GM12878 (cell line): ENCODE measurements around the gene RAD23B. TPM values are rescaled to one million over a fixed set of nuclear protein-coding genes. Genes with fewer than 3 reads are reported as not detected.
A peak's percentile ranks its signal among the peaks of the same experiment; 100 is the strongest.

Experiments used
- BCL11A ChIP-seq: IDR thresholded peaks from 2 replicates; pipeline ENCODE4 v1.6.1; 2011; ENCODE audit warnings: low read depth, low read length
- EP300 ChIP-seq, 2 experiments: fragments of 150-350 bp in 1 of 2; IDR thresholded peaks; 2 replicates each; pipeline ENCODE4 v1.6.1; 2011 to 2012; ENCODE audit warnings: low read depth in 2 of 2, low read length in 2 of 2, borderline replicate concordance in 1 of 2, improper control_type of control experiment in 1 of 2, inconsistent platforms in 1 of 2; ENCODE audit not compliant: control insufficient read depth in 1 of 2
- JUND ChIP-seq: IDR thresholded peaks from 2 replicates; pipeline ENCODE4 v1.6.1; 2012; ENCODE audit warnings: low read depth, mild to moderate bottlenecking, low read length, improper control_type of control experiment, moderate library complexity
- KDM1A ChIP-seq: fragments of 200-600 bp; sonication (generic); IDR thresholded peaks from 2 replicates; pipeline ENCODE4 v1.6.1; 2016; ENCODE audit warnings: borderline replicate concordance
- MYB ChIP-seq: fragments of 150-350 bp; IDR thresholded peaks from 2 replicates; pipeline ENCODE4 v1.6.1; 2014; ENCODE audit warnings: mild to moderate bottlenecking, low read depth, low read length, borderline replicate concordance
- NBN ChIP-seq: fragments of 450-650 bp; IDR thresholded peaks from 2 replicates; pipeline ENCODE4 v1.6.1; 2016
- NFIC ChIP-seq: IDR thresholded peaks from 2 replicates; pipeline ENCODE4 v1.6.1; 2012; ENCODE audit warnings: low read depth, mild to moderate bottlenecking, inconsistent platforms, low read length, moderate library complexity
- NR2C1 ChIP-seq: fragments of 450-650 bp; IDR thresholded peaks from 2 replicates; pipeline ENCODE4 v1.6.1; 2017; ENCODE audit warnings: antibody characterized with exemption, mild to moderate bottlenecking, moderate library complexity
- PKNOX1 ChIP-seq: fragments of 450-650 bp; IDR thresholded peaks from 2 replicates; pipeline ENCODE4 v1.6.1; 2016; ENCODE audit warnings: mild to moderate bottlenecking
- RELA ChIP-seq: fragments of 450-650 bp; IDR thresholded peaks from 2 replicates; pipeline ENCODE4 v1.8.0; 2014; ENCODE audit warnings: borderline replicate concordance; ENCODE audit not compliant: partially characterized antibody
- ZBTB40 ChIP-seq: fragments of 450-650 bp; IDR thresholded peaks from 2 replicates; pipeline ENCODE4 v1.6.1; 2016; ENCODE audit warnings: mild to moderate bottlenecking, moderate library complexity, borderline replicate concordance
- ZNF217 ChIP-seq: fragments of 450-650 bp; IDR thresholded peaks from 2 replicates; pipeline ENCODE4 v1.6.1; 2017; ENCODE audit warnings: antibody characterized with exemption, mild to moderate bottlenecking
- polyA plus RNA-seq, 11 experiments: library from polyadenylated mRNA; depleted of rRNA in 4 of 11; unstranded in 6 of 11; stranded (reverse) in 5 of 11; fragments of >200 nt; fragmentation: Nextera tagmentation in 4 of 11; fragmentation: Illumina TruSeq in 1 of 11; extraction: Ambion mirVana in 4 of 11; extraction: Trizol in 1 of 11; gene quantifications; 1 replicate in 1 of 11; 2 replicates in 10 of 11; pipeline versions ENCODE4 v1.2.1 to v1.2.3, GENCODE V29; 2011 to 2016; ENCODE audit warnings: inconsistent platforms in 2 of 11, missing spikeins in 2 of 11, low read depth in 1 of 11
- total RNA-seq, 4 experiments: library from RNA; depleted of rRNA in 3 of 4; stranded (reverse); fragments of >200 nt in 3 of 4; fragmentation: Illumina TruSeq in 1 of 4; extraction: Trizol in 1 of 4; gene quantifications; 2 replicates each; pipeline versions ENCODE4 v1.2.1 to v1.2.3, GENCODE V29; 2013 to 2021
- TF ChIP-seq, protein P1 (sequence below): IDR thresholded peaks from 2 replicates; pipeline ENCODE4 v1.6.1; 2011; ENCODE audit warnings: mild to moderate bottlenecking, low read depth, low read length, moderate library complexity; ENCODE audit not compliant: insufficient replicate concordance
- TF ChIP-seq, protein P2 (sequence below): IDR thresholded peaks from 2 replicates; pipeline ENCODE4 v1.6.1; 2012; ENCODE audit warnings: low read depth, low read length, improper control_type of control experiment
- TF ChIP-seq, protein P3 (sequence below): fragments of 450-650 bp; IDR thresholded peaks from 2 replicates; pipeline ENCODE4 v1.6.1; 2018; ENCODE audit warnings: borderline replicate concordance, mild to moderate bottlenecking; ENCODE audit not compliant: partially characterized antibody
- TF ChIP-seq, protein P4 (sequence below): fragments of 450-650 bp; IDR thresholded peaks from 2 replicates; pipeline ENCODE4 v1.6.1; 2017; ENCODE audit warnings: borderline replicate concordance

Gene RAD23B
- total and polyA plus RNA-seq, 10 of the 15 experiments (the other 5 are each of a cell fraction or from before 2014, with no cell fraction given): 10.3 to 256 (median 54.6) TPM

GRCh38 chr9:107283623-107284616 lies 841 bp downstream of the RAD23B start (continued):
- no peak for TF ChIP-seq KDM1A
- TF ChIP-seq PKNOX1: no peak
- TF ChIP-seq EP300 (IDR thresholded peaks at IDR 0.05; ENCODE audit: borderline replicate concordance in 1 of 2, control insufficient read depth in 1 of 2, low read depth in 2 of 2, low read length in 2 of 2): 0 out of 4 replicates have a peak, but pooled peaks of 1 of the 2 experiments have one; percentile 31
- TF ChIP-seq, protein P1, sequence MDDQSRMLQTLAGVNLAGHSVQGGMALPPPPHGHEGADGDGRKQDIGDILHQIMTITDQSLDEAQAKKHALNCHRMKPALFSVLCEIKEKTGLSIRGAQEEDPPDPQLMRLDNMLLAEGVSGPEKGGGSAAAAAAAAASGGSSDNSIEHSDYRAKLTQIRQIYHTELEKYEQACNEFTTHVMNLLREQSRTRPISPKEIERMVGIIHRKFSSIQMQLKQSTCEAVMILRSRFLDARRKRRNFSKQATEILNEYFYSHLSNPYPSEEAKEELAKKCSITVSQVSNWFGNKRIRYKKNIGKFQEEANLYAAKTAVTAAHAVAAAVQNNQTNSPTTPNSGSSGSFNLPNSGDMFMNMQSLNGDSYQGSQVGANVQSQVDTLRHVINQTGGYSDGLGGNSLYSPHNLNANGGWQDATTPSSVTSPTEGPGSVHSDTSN: no peak
- TF ChIP-seq, protein P2, sequence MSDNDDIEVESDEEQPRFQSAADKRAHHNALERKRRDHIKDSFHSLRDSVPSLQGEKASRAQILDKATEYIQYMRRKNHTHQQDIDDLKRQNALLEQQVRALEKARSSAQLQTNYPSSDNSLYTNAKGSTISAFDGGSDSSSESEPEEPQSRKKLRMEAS: peak; percentile 67; the same call in 1 of the 2 replicates
- TF ChIP-seq, protein P3, sequence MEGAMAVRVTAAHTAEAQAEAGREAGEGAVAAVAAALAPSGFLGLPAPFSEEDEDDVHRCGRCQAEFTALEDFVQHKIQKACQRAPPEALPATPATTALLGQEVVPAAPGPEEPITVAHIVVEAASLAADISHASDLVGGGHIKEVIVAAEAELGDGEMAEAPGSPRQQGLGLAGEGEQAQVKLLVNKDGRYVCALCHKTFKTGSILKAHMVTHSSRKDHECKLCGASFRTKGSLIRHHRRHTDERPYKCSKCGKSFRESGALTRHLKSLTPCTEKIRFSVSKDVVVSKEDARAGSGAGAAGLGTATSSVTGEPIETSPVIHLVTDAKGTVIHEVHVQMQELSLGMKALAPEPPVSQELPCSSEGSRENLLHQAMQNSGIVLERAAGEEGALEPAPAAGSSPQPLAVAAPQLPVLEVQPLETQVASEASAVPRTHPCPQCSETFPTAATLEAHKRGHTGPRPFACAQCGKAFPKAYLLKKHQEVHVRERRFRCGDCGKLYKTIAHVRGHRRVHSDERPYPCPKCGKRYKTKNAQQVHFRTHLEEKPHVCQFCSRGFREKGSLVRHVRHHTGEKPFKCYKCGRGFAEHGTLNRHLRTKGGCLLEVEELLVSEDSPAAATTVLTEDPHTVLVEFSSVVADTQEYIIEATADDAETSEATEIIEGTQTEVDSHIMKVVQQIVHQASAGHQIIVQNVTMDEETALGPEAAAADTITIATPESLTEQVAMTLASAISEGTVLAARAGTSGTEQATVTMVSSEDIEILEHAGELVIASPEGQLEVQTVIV: no peak
- no peak; the same call in 1 of the 2 replicates for TF ChIP-seq NFIC
- TF ChIP-seq, protein P4, sequence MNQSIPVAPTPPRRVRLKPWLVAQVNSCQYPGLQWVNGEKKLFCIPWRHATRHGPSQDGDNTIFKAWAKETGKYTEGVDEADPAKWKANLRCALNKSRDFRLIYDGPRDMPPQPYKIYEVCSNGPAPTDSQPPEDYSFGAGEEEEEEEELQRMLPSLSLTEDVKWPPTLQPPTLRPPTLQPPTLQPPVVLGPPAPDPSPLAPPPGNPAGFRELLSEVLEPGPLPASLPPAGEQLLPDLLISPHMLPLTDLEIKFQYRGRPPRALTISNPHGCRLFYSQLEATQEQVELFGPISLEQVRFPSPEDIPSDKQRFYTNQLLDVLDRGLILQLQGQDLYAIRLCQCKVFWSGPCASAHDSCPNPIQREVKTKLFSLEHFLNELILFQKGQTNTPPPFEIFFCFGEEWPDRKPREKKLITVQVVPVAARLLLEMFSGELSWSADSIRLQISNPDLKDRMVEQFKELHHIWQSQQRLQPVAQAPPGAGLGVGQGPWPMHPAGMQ: no peak
- peak; percentile 72; the same call in 1 of the 2 replicates for TF ChIP-seq NBN
- no peak for TF ChIP-seq BCL11A
- TF ChIP-seq RELA: peak; percentile 52
- no peak for TF ChIP-seq JUND
- TF ChIP-seq NR2C1: no peak; the same call in 1 of the 2 replicates
- no peak for TF ChIP-seq ZBTB40
- 0 out of 2 replicates have a peak, but pooled peaks have one; percentile 60 for TF ChIP-seq ZNF217
- no peak for TF ChIP-seq MYB
